IPS-20b (cell line): ENCODE data around the gene VTCN1.
A peak's percentile ranks its signal among the peaks of the same experiment; 100 is the strongest.
"Not testable (repeated sequence)": the region's sequence is repeated elsewhere in the genome, so short reads cannot be mapped to it uniquely, and the experiment has no call there.

Experiments
- H3K27ac ChIP-seq: one replicate; pipeline ENCODE4 v1.5.1; 2013; ENCODE audit warnings: low read length
- H3K27me3 ChIP-seq: 2 replicates; pipeline ENCODE4 v1.6.1; 2013; ENCODE audit warnings: mild to moderate bottlenecking, low read length, inconsistent platforms; ENCODE audit not compliant: insufficient read depth
- H3K36me3 ChIP-seq: 2 replicates; pipeline ENCODE4 v1.6.1; 2013; ENCODE audit warnings: low read depth, mild to moderate bottlenecking, inconsistent platforms, low read length, moderate library complexity; ENCODE audit not compliant: insufficient read depth
- H3K4me1 ChIP-seq: 2 replicates; pipeline ENCODE4 v1.6.1; 2013; ENCODE audit warnings: mild to moderate bottlenecking, control low read depth, inconsistent platforms, low read length, moderate library complexity; ENCODE audit not compliant: insufficient read depth
- H3K4me3 ChIP-seq: 2 replicates; pipeline ENCODE4 v1.5.1; 2013; ENCODE audit warnings: mild to moderate bottlenecking, low read length, inconsistent platforms
- H3K9ac ChIP-seq: 2 replicates; pipeline ENCODE4 v1.6.1; 2013; ENCODE audit warnings: low read depth, mild to moderate bottlenecking, inconsistent platforms, low read length, moderate library complexity
- H3K9me3 ChIP-seq: 2 replicates; pipeline ENCODE4 v1.6.1; 2013; ENCODE audit warnings: mild to moderate bottlenecking, low read depth, low read length, inconsistent platforms; ENCODE audit not compliant: insufficient read depth

Gene VTCN1

GRCh38 chr1:117210831-117211261, at the start of gene VTCN1:
TSS of gene VTCN1 (minus strand) at chr1:117210927. CDS start at chr1:117210855, 72 bp downstream.
- no peak within 1 kb of the TSS for H3K27ac ChIP-seq
- H3K4me3 ChIP-seq = no peak within 1 kb of the TSS
- H3K4me1 ChIP-seq = no peaks in the 10 kb centered on the region
- no peaks in the 10 kb centered on the region for H3K9me3 ChIP-seq
- H3K27me3 ChIP-seq = no peaks in the 10 kb centered on the region; the same call in 1 of the 2 replicates
- no peak within 1 kb of the TSS for H3K9ac ChIP-seq
- no peaks in the 10 kb centered on the region for H3K36me3 ChIP-seq

- no peak overlapping the region for H3K27ac ChIP-seq
Measured at GRCh38 chr1:117258791-117259190, 48.1 kb upstream of the VTCN1 start.

GRCh38 chr1:117258075-117258474, 47.3 kb upstream of the VTCN1 start:
- not testable (repeated sequence) for H3K9ac ChIP-seq, H3K4me3 ChIP-seq, H3K27me3 ChIP-seq, H3K27ac ChIP-seq, H3K4me1 ChIP-seq, H3K36me3 ChIP-seq
- H3K9me3 ChIP-seq = peaks cover 23% of the 10 kb centered on the region

More at GRCh38 chr1:117258791-117259190, 48.1 kb upstream of the VTCN1 start:
- H3K9me3 ChIP-seq = peaks cover 23% of the 10 kb centered on the region
- no peaks in the 10 kb centered on the region for H3K27me3 ChIP-seq
- no peak overlapping the region for H3K4me3 ChIP-seq
- H3K9ac ChIP-seq = no peak overlapping the region
- no peaks in the 10 kb centered on the region; the same call in 1 of the 2 replicates for H3K36me3 ChIP-seq
- H3K4me1 ChIP-seq = no peaks in the 10 kb centered on the region

GRCh38 chr1:117257291-117257690, 46.6 kb upstream of the VTCN1 start:
- H3K9me3 ChIP-seq = peaks cover 23% of the 10 kb centered on the region
- no peaks in the 10 kb centered on the region for H3K4me1 ChIP-seq
- H3K9ac ChIP-seq = no peak overlapping the region
- no peaks in the 10 kb centered on the region; the same call in 1 of the 2 replicates for H3K36me3 ChIP-seq
- H3K4me3 ChIP-seq = no peak overlapping the region
- H3K27ac ChIP-seq = no peak overlapping the region
- no peaks in the 10 kb centered on the region for H3K27me3 ChIP-seq

- Histone ChIP-seq H3K9ac (no peak overlapping the region), H3K4me3 (no peak overlapping the region), H3K4me1 (peaks cover 7% of the 10 kb centered on the region; the same call in 1 of the 2 replicates), H3K27ac (no peak overlapping the region), H3K27me3 (no peaks in the 10 kb centered on the region), H3K36me3 (no peaks in the 10 kb centered on the region), H3K9me3 (no peaks in the 10 kb centered on the region)
Measured at GRCh38 chr1:117250061-117250606, 39.4 kb upstream of the VTCN1 start.

GRCh38 chr1:117244971-117245370, 34.2 kb upstream of the VTCN1 start:
- H3K27me3 ChIP-seq = no peaks in the 10 kb centered on the region
- no peak overlapping the region for H3K9ac ChIP-seq
- H3K27ac ChIP-seq = no peak overlapping the region
- no peak overlapping the region for H3K4me3 ChIP-seq
- peaks cover 11% of the 10 kb centered on the region; the same call in 1 of the 2 replicates for H3K4me1 ChIP-seq
- no peaks in the 10 kb centered on the region for H3K9me3 ChIP-seq
- no peaks in the 10 kb centered on the region for H3K36me3 ChIP-seq

- no peak overlapping the region for H3K9ac ChIP-seq
- no peaks in the 10 kb centered on the region for H3K9me3 ChIP-seq
- H3K4me3 ChIP-seq = no peak overlapping the region
- H3K36me3 ChIP-seq = no peaks in the 10 kb centered on the region
- peaks cover 11% of the 10 kb centered on the region; the same call in 1 of the 2 replicates for H3K4me1 ChIP-seq
- no peaks in the 10 kb centered on the region for H3K27me3 ChIP-seq
- no peak overlapping the region for H3K27ac ChIP-seq
Measured at GRCh38 chr1:117244306-117244705, 33.6 kb upstream of the VTCN1 start.

- Histone ChIP-seq H3K9ac (peak overlapping the region; percentile 19; the same call in 1 of the 2 replicates), H3K4me1 (peaks cover 11% of the 10 kb centered on the region; the same call in 1 of the 2 replicates), H3K4me3 (no peak overlapping the region), H3K36me3 (no peaks in the 10 kb centered on the region), H3K27me3 (no peaks in the 10 kb centered on the region), H3K27ac (no peak overlapping the region), H3K9me3 (no peaks in the 10 kb centered on the region)
Measured at GRCh38 chr1:117241512-117241911, 30.8 kb upstream of the VTCN1 start.

- peaks cover 11% of the 10 kb centered on the region; the same call in 1 of the 2 replicates for H3K4me1 ChIP-seq
- H3K27me3 ChIP-seq = no peaks in the 10 kb centered on the region
- H3K4me3 ChIP-seq = no peak overlapping the region
- H3K27ac ChIP-seq = peak overlapping the region; percentile 92
- no peak overlapping the region for H3K9ac ChIP-seq
- no peaks in the 10 kb centered on the region for H3K9me3 ChIP-seq
- no peaks in the 10 kb centered on the region for H3K36me3 ChIP-seq
Measured at GRCh38 chr1:117240547-117240946, 29.8 kb upstream of the VTCN1 start.

GRCh38 chr1:117239467-117239866, 28.7 kb upstream of the VTCN1 start:
- Histone ChIP-seq H3K36me3 (no peaks in the 10 kb centered on the region), H3K4me1 (peaks cover 11% of the 10 kb centered on the region; the same call in 1 of the 2 replicates), H3K9ac (no peak overlapping the region), H3K27ac (no peak overlapping the region), H3K9me3 (no peaks in the 10 kb centered on the region), H3K27me3 (no peaks in the 10 kb centered on the region), H3K4me3 (no peak overlapping the region)

- no peaks in the 10 kb centered on the region for H3K36me3 ChIP-seq
- H3K27ac ChIP-seq = no peak overlapping the region
- H3K9ac ChIP-seq = no peak overlapping the region
- no peak overlapping the region for H3K4me3 ChIP-seq
- peaks cover 11% of the 10 kb centered on the region; the same call in 1 of the 2 replicates for H3K4me1 ChIP-seq
- H3K27me3 ChIP-seq = no peaks in the 10 kb centered on the region
- H3K9me3 ChIP-seq = no peaks in the 10 kb centered on the region
Measured at GRCh38 chr1:117237726-117238381, 27.1 kb upstream of the VTCN1 start.

GRCh38 chr1:117235863-117236465, 25.2 kb upstream of the VTCN1 start:
- H3K9ac ChIP-seq = no peak overlapping the region
- peaks cover 4% of the 10 kb centered on the region; the same call in 1 of the 2 replicates for H3K4me1 ChIP-seq
- no peak overlapping the region for H3K27ac ChIP-seq
- no peaks in the 10 kb centered on the region for H3K9me3 ChIP-seq
- no peaks in the 10 kb centered on the region for H3K36me3 ChIP-seq
- H3K4me3 ChIP-seq = no peak overlapping the region
- no peaks in the 10 kb centered on the region for H3K27me3 ChIP-seq
